H1 (cell line): ENCODE results near the gene WDR81. TPM values are rescaled to one million over a fixed set of nuclear protein-coding genes. Genes with fewer than 3 reads are reported as not detected.

Source experiments
- CTCF ChIA-PET: fragments of 300-600 bp; sonication (Branson Sonifier 250); formaldehyde crosslinking; loops from one replicate; lab custom pipeline; 2021; ENCODE audit not compliant: partially characterized antibody; lab: Charles Lee
- POLR2A ChIA-PET: fragments of 300-600 bp; sonication (Branson Sonifier 250); formaldehyde crosslinking; loops from one replicate; lab custom pipeline; 2021; ENCODE audit warnings: inconsistent platforms; ENCODE audit not compliant: partially characterized antibody; lab: Charles Lee
- DNase-seq, 2 experiments: peaks; one replicate each; pipeline versions ENCODE4 v3.0.0 to v3.0.0-alpha.2; 2010 to 2022; ENCODE audit warnings: low spot score in 2 of 2, low read depth in 1 of 2, mixed read lengths in 1 of 2
- FAIRE-seq: peaks from 2 replicates; lab custom pipeline; 2011; peaks lifted over from hg19 to GRCh38; lab: Jason Lieb, UNC
- H2AFZ ChIP-seq: 2 replicates; pipeline ENCODE4 v1.8.1; 2012; ENCODE audit warnings: low read length, inconsistent platforms
- H2AK5ac ChIP-seq: 2 replicates; pipeline ENCODE4 v1.6.1; 2013; ENCODE audit warnings: low read depth, low read length
- H2BK120ac ChIP-seq: replicated peaks from 2 replicates; pipeline ENCODE3; 2013; ENCODE audit warnings: low read depth, low read length, inconsistent platforms
- H2BK12ac ChIP-seq: 2 replicates; pipeline ENCODE4 v1.6.1; 2013; ENCODE audit warnings: low read depth, low read length
- H2BK15ac ChIP-seq: 2 replicates; pipeline ENCODE4 v1.6.1; 2013; ENCODE audit warnings: low read length
- H2BK20ac ChIP-seq: 2 replicates; pipeline ENCODE4 v1.6.1; 2013; ENCODE audit warnings: low read length
- H2BK5ac ChIP-seq: 2 replicates; pipeline ENCODE4 v1.6.1; 2013; ENCODE audit warnings: low read depth, low read length
- H3K14ac ChIP-seq: 2 replicates; pipeline ENCODE4 v1.6.1; 2013; ENCODE audit warnings: inconsistent platforms; ENCODE audit not compliant: insufficient read length
- H3K18ac ChIP-seq: 2 replicates; pipeline ENCODE4 v1.6.1; 2013; ENCODE audit warnings: low read length; ENCODE audit errors: extremely low read depth
- H3K23ac ChIP-seq: 2 replicates; pipeline ENCODE4 v1.6.1; 2013; ENCODE audit warnings: inconsistent platforms; ENCODE audit not compliant: insufficient read length
- H3K23me2 ChIP-seq: 2 replicates; pipeline ENCODE4 v1.6.1; 2013; ENCODE audit warnings: low read depth, low read length
- H3K27ac ChIP-seq: 2 replicates; pipeline ENCODE4 v1.6.1; 2011; ENCODE audit warnings: low read depth, low read length, inconsistent platforms
- H3K27me3 ChIP-seq, 4 experiments: replicated peaks in 1 of 4; 1 replicate in 1 of 4; 2 replicates in 3 of 4; pipeline versions ENCODE4 v1.6.1 to v1.8.1; 2011 to 2013; ENCODE audit warnings: low read length in 3 of 4, mild to moderate bottlenecking in 3 of 4, inconsistent platforms in 2 of 4, mixed read lengths in 2 of 4, moderate library complexity in 1 of 4; ENCODE audit not compliant: control insufficient read depth in 3 of 4, insufficient read depth in 3 of 4; ENCODE audit errors: extremely low read depth in 1 of 4
- H3K36me3 ChIP-seq, 4 experiments: 2 replicates each; pipeline versions ENCODE4 v1.6.1 to v1.8.1; 2011 to 2013; ENCODE audit warnings: mild to moderate bottlenecking in 4 of 4, low read length in 3 of 4, moderate library complexity in 2 of 4, control low read depth in 1 of 4, inconsistent platforms in 1 of 4; ENCODE audit not compliant: insufficient read depth in 4 of 4, control insufficient read depth in 2 of 4
- H3K4ac ChIP-seq: replicated peaks from 2 replicates; pipeline ENCODE3; 2013; ENCODE audit warnings: low read length, low read depth, mixed read lengths, inconsistent platforms; ENCODE audit not compliant: insufficient read length
- H3K4me1 ChIP-seq, 4 experiments: replicated peaks in 1 of 4; 1 replicate in 1 of 4; 2 replicates in 3 of 4; pipeline versions ENCODE4 v1.6.1 to v1.8.1; 2011 to 2013; ENCODE audit warnings: low read length in 3 of 4, inconsistent platforms in 2 of 4, mixed read lengths in 1 of 4; ENCODE audit not compliant: insufficient read depth in 4 of 4, control insufficient read depth in 3 of 4
- H3K4me2 ChIP-seq, 2 experiments: 2 replicates each; pipeline versions ENCODE4 v1.6.1 to v1.8.1; 2011 to 2013; ENCODE audit warnings: low read depth in 2 of 2, low read length in 2 of 2, control low read depth in 1 of 2, inconsistent platforms in 1 of 2, mild to moderate bottlenecking in 1 of 2; ENCODE audit not compliant: insufficient read depth in 1 of 2
- H3K4me3 ChIP-seq, 4 experiments: fragments of 200-600, 300-600 bp in 1 of 4; sonication (generic), shearing (Covaris generic), sonication (Bioruptor Twin) in 1 of 4; 2 replicates each; pipeline versions ENCODE4 v1.5.1 to v1.8.1; 2011 to 2016; ENCODE audit warnings: low read length in 4 of 4, low read depth in 3 of 4, control low read depth in 2 of 4, inconsistent platforms in 2 of 4, mild to moderate bottlenecking in 2 of 4, mixed read lengths in 1 of 4, moderate library complexity in 1 of 4; ENCODE audit not compliant: insufficient read depth in 2 of 4; ENCODE audit errors: extremely low read depth in 1 of 4
- H3K56ac ChIP-seq: replicated peaks from 2 replicates; pipeline ENCODE3; 2013; ENCODE audit warnings: low read depth, mild to moderate bottlenecking, mixed read lengths, low read length, inconsistent platforms; ENCODE audit not compliant: insufficient read length
- H3K79me1 ChIP-seq: 2 replicates; pipeline ENCODE4 v1.6.1; 2013; ENCODE audit warnings: low read depth, low read length, control low read depth
- H3K79me2 ChIP-seq, 2 experiments: 2 replicates each; pipeline versions ENCODE4 v1.6.1 to v1.8.1; 2012 to 2013; ENCODE audit warnings: low read length in 2 of 2, mild to moderate bottlenecking in 2 of 2, inconsistent platforms in 1 of 2; ENCODE audit not compliant: insufficient read depth in 2 of 2, control insufficient read depth in 1 of 2
- H3K9ac ChIP-seq, 4 experiments: replicated peaks in 1 of 4; 1 replicate in 1 of 4; 2 replicates in 3 of 4; pipeline versions ENCODE4 v1.6.1 to v1.8.1; 2011 to 2013; ENCODE audit warnings: low read depth in 3 of 4, low read length in 3 of 4, control low read depth in 2 of 4, mild to moderate bottlenecking in 2 of 4, moderate library complexity in 2 of 4, inconsistent platforms in 1 of 4; ENCODE audit errors: extremely low read depth in 1 of 4
- H3K9me3 ChIP-seq, 2 experiments: 2 replicates each; pipeline versions ENCODE4 v1.6.1 to v1.8.1; 2012 to 2013; ENCODE audit warnings: mild to moderate bottlenecking in 2 of 2, moderate library complexity in 2 of 2, control low read depth in 1 of 2, inconsistent platforms in 1 of 2, low read depth in 1 of 2, low read length in 1 of 2, mixed read lengths in 1 of 2; ENCODE audit not compliant: insufficient read depth in 2 of 2
- H4K20me1 ChIP-seq, 2 experiments: replicated peaks in 1 of 2; 2 replicates each; pipeline versions ENCODE3 to v1.8.1; 2011 to 2013; ENCODE audit warnings: inconsistent platforms in 2 of 2, low read length in 2 of 2, mild to moderate bottlenecking in 1 of 2; ENCODE audit not compliant: insufficient read depth in 2 of 2, control insufficient read depth in 1 of 2
- H4K5ac ChIP-seq: 2 replicates; pipeline ENCODE4 v1.6.1; 2013; ENCODE audit warnings: low read length, low read depth, mixed read lengths, inconsistent platforms; ENCODE audit not compliant: insufficient read length
- H4K8ac ChIP-seq: 2 replicates; pipeline ENCODE4 v1.8.0; 2013; ENCODE audit warnings: mild to moderate bottlenecking, moderate library complexity, low read length, inconsistent platforms; ENCODE audit not compliant: insufficient read depth; ENCODE audit errors: extremely low read depth
- H4K91ac ChIP-seq: replicated peaks from 2 replicates; pipeline ENCODE3; 2013; ENCODE audit warnings: low read length, mixed read lengths, inconsistent platforms; ENCODE audit not compliant: insufficient read length
- BCL11A ChIP-seq, 2 experiments: IDR thresholded peaks; one replicate each; pipeline ENCODE4 v1.6.1; 2011; ENCODE audit warnings: low read depth in 2 of 2, low read length in 2 of 2, mild to moderate bottlenecking in 2 of 2
- CBX5 ChIP-seq: fragments of 300-800, 300-1000 bp; sonication (generic); IDR thresholded peaks from 2 replicates; pipeline ENCODE4 v1.7.1; 2016; ENCODE audit warnings: antibody characterized with exemption, low read length, low read depth
- CBX8 ChIP-seq: fragments of 300-800, 300-1000 bp; sonication (generic); IDR thresholded peaks from 2 replicates; pipeline ENCODE4 v1.7.1; 2016; ENCODE audit warnings: low read depth, low read length, borderline replicate concordance
- CHD1 ChIP-seq: IDR thresholded peaks from 2 replicates; pipeline ENCODE4 v1.6.1; 2012; ENCODE audit warnings: low read depth, low read length, improper control_type of control experiment
- CHD2 ChIP-seq: IDR thresholded peaks from 2 replicates; pipeline ENCODE4 v1.6.1; 2012; ENCODE audit warnings: low read length, improper control_type of control experiment
- CTBP2 ChIP-seq: IDR thresholded peaks from 2 replicates; pipeline ENCODE4 v1.7.0; 2011; ENCODE audit warnings: borderline replicate concordance, mild to moderate bottlenecking, moderate library complexity, mixed read lengths, low read length; ENCODE audit not compliant: insufficient read depth, insufficient read length
- EP300 ChIP-seq, 2 experiments: IDR thresholded peaks; 1 replicate in 1 of 2; 2 replicates in 1 of 2; pipeline ENCODE4 v1.6.1; 2011 to 2012; ENCODE audit warnings: low read depth in 2 of 2, low read length in 2 of 2, mild to moderate bottlenecking in 2 of 2, borderline replicate concordance in 1 of 2, inconsistent platforms in 1 of 2, moderate library complexity in 1 of 2
- EZH2 ChIP-seq: fragments of 200-600 bp; sonication (generic); IDR thresholded peaks from 2 replicates; pipeline ENCODE4 v1.7.1; 2012; ENCODE audit warnings: low read depth, mild to moderate bottlenecking, moderate library complexity, low read length, inconsistent platforms; ENCODE audit not compliant: severe bottlenecking
- HDAC2 ChIP-seq, 2 experiments: fragments of 300-600 bp in 1 of 2; sonication (generic) in 1 of 2; IDR thresholded peaks; 2 replicates each; pipeline ENCODE4 v1.6.1; 2011 to 2012; ENCODE audit warnings: low read depth in 2 of 2, low read length in 2 of 2, mild to moderate bottlenecking in 2 of 2, moderate library complexity in 2 of 2, borderline replicate concordance in 1 of 2, inconsistent platforms in 1 of 2
- KDM4A ChIP-seq: IDR thresholded peaks from one replicate; pipeline ENCODE4 v1.7.1; 2012; ENCODE audit warnings: low read depth, mild to moderate bottlenecking, moderate library complexity, low read length, inconsistent platforms; ENCODE audit not compliant: severe bottlenecking
- MAX ChIP-seq: IDR thresholded peaks from 2 replicates; pipeline ENCODE4 v1.6.1; 2012; ENCODE audit warnings: inconsistent platforms
- RFX5 ChIP-seq: IDR thresholded peaks from 2 replicates; pipeline ENCODE4 v1.6.1; 2011; ENCODE audit warnings: low read depth, low read length, improper control_type of control experiment, borderline replicate concordance
- SP1 ChIP-seq: IDR thresholded peaks from 2 replicates; pipeline ENCODE4 v1.6.1; 2011; ENCODE audit warnings: low read depth, low read length
- WGBS, 2 experiments: shearing (Covaris generic) in 1 of 2; methylation state at CpG; one replicate each; pipeline versions ENCODE4 v1.1.6 to v1.1.7; 2013 to 2015; ENCODE audit warnings: low lambda C conversion rate in 2 of 2, mixed read lengths in 2 of 2, inconsistent platforms in 1 of 2, low coverage in 1 of 2, missing lambda C conversion rate in 1 of 2; ENCODE audit not compliant: insufficient replicate concordance in 2 of 2, insufficient coverage in 1 of 2, insufficient read length in 1 of 2; ENCODE audit errors: extremely low coverage in 1 of 2, missing lambda C conversion rate in 1 of 2; 5-methylcytosine and 5-hydroxymethylcytosine counted together
- polyA plus RNA-seq, 7 experiments: library from polyadenylated mRNA; depleted of rRNA in 3 of 7; stranded (reverse) in 5 of 7; unstranded in 2 of 7; fragments of >200 nt in 5 of 7; fragments of 200-250 nt in 2 of 7; gene quantifications; 1 replicate in 5 of 7; 2 replicates in 1 of 7; 4 replicates in 1 of 7; pipeline versions ENCODE4 v1.2.1 to v1.2.3, GENCODE V29; 2011 to 2013; ENCODE audit warnings: missing spikeins in 2 of 7, mixed read lengths in 2 of 7
- total RNA-seq: library from RNA; stranded (reverse); fragmentation: NEBNext Ultra II Directional; extraction: Animal tissue kit (Norgen Biotek cat#: 25700); gene quantifications from 2 replicates; pipeline ENCODE4 v1.2.1, GENCODE V29; 2021

The WDR81 gene
- total and polyA plus RNA-seq, 2 of the 8 experiments (the other 6 are each of a cell fraction or from before 2014, with no cell fraction given), result 9.1 to 12.3 TPM

- CTCF ChIA-PET, result no interaction called here
- 85% methylated on average over 7 of the region's 7 CpGs; no CpG with 5 or more reads in 1 of the 2 experiments for WGBS, 2 experiments
- no peak overlapping the region for H3K9ac ChIP-seq
- TF ChIP-seq CTBP2 (no peak), EZH2 (no peak), CBX8 (no peak), KDM4A (no peak), HDAC2 (IDR thresholded peaks at IDR 0.05; ENCODE audit: borderline replicate concordance in 1 of 2, low read depth in 2 of 2, low read length in 2 of 2) (no peak), SP1 (no peak), EP300 (IDR thresholded peaks at IDR 0.05; ENCODE audit: borderline replicate concordance in 1 of 2, low read depth in 2 of 2, low read length in 2 of 2) (no peak), MAX (no peak), CHD1 (no peak), CBX5 (no peak), CHD2 (no peak), RFX5 (no peak), BCL11A (IDR thresholded peaks at IDR 0.05; ENCODE audit: low read depth in 2 of 2, low read length in 2 of 2) (no peak)
- TF ChIP-seq, all 59 proteins: peak for 0
- no peak overlapping the region for H3K27ac ChIP-seq
- H4K91ac ChIP-seq, result no peak overlapping the region
- POLR2A ChIA-PET, result no interaction called here
- no peak overlapping the region for H4K5ac ChIP-seq
- H3K79me1 ChIP-seq, result no peaks in the 10 kb centered on the region
- H3K4me1 ChIP-seq, result no peaks in the 10 kb centered on the region
- H2BK15ac ChIP-seq, result no peak overlapping the region
- H3K18ac ChIP-seq, result no peak overlapping the region
- no peak overlapping the region for H3K56ac ChIP-seq
- H3K9me3 ChIP-seq, result peaks cover 0 to 12% of the 10 kb centered on the region in 2 experiments; a peak in 1 of 4 replicates
- H3K4me2 ChIP-seq, result no peak overlapping the region
- no peak overlapping the region for H3K23ac ChIP-seq
- H3K79me2 ChIP-seq, result no peaks in the 10 kb centered on the region
- H4K8ac ChIP-seq, result no peak overlapping the region
- no peaks in the 10 kb centered on the region for H3K36me3 ChIP-seq
- H2BK12ac ChIP-seq, result no peak overlapping the region
- H2BK20ac ChIP-seq, result no peak overlapping the region
- no peak overlapping the region for H3K4ac ChIP-seq
- no peaks in the 10 kb centered on the region for H3K27me3 ChIP-seq
- H3K14ac ChIP-seq, result no peak overlapping the region
- FAIRE-seq (no peak), DNase-seq (no peak)
- H3K4me3 ChIP-seq, result no peak overlapping the region
- H4K20me1 ChIP-seq, result no peaks in the 10 kb centered on the region
- H3K23me2 ChIP-seq, result no peaks in the 10 kb centered on the region
- no peak overlapping the region for H2BK5ac ChIP-seq
- H2AK5ac ChIP-seq, result no peak overlapping the region
- no peak overlapping the region for H2BK120ac ChIP-seq
- no peak overlapping the region for H2AFZ ChIP-seq
Measured at GRCh38 chr17:1693339-1693738, 31.2 kb upstream of the WDR81 start.
